ENCODE measurements around the gene PBXIP1. TPM values are rescaled to one million over a fixed set of nuclear protein-coding genes. Genes with fewer than 3 reads are reported as not detected.
A peak's percentile ranks its signal among the peaks of the same experiment; 100 is the strongest.

PBXIP1 gene
- total and polyA plus RNA-seq, 2 of the 13 experiments (the other 11 are each of a cell fraction or from before 2014, with no cell fraction given): 16.3 to 31.9 TPM

DNA sequence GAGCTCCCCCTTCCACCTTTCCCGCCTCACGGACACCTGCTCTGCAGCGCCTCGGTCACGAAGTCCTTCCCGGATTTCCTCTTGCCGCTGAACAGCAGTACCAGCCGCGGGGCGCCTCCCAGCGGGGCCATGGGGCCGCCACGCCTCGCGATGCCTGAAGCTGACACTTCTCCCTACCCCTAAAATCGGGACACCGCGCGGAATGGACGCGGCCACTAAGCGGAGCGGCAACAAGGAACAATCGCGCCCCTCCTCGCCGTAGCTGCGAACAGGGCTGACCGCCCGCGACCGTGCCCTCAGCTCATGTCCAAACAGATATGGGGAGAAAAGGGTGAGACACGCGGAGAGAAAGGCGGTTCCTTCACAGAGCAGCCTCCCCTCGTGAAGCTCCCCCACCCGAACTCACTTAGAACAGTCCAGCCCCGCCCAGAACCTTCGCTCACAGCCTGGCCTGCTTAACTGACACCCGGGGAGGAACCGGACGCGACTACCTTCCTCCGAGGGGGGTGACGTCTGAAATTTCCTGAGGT lies 19.3 kb downstream of the PBXIP1 start, which contains the start of gene PMVK (continued):
- TF ChIP-seq, protein P1, sequence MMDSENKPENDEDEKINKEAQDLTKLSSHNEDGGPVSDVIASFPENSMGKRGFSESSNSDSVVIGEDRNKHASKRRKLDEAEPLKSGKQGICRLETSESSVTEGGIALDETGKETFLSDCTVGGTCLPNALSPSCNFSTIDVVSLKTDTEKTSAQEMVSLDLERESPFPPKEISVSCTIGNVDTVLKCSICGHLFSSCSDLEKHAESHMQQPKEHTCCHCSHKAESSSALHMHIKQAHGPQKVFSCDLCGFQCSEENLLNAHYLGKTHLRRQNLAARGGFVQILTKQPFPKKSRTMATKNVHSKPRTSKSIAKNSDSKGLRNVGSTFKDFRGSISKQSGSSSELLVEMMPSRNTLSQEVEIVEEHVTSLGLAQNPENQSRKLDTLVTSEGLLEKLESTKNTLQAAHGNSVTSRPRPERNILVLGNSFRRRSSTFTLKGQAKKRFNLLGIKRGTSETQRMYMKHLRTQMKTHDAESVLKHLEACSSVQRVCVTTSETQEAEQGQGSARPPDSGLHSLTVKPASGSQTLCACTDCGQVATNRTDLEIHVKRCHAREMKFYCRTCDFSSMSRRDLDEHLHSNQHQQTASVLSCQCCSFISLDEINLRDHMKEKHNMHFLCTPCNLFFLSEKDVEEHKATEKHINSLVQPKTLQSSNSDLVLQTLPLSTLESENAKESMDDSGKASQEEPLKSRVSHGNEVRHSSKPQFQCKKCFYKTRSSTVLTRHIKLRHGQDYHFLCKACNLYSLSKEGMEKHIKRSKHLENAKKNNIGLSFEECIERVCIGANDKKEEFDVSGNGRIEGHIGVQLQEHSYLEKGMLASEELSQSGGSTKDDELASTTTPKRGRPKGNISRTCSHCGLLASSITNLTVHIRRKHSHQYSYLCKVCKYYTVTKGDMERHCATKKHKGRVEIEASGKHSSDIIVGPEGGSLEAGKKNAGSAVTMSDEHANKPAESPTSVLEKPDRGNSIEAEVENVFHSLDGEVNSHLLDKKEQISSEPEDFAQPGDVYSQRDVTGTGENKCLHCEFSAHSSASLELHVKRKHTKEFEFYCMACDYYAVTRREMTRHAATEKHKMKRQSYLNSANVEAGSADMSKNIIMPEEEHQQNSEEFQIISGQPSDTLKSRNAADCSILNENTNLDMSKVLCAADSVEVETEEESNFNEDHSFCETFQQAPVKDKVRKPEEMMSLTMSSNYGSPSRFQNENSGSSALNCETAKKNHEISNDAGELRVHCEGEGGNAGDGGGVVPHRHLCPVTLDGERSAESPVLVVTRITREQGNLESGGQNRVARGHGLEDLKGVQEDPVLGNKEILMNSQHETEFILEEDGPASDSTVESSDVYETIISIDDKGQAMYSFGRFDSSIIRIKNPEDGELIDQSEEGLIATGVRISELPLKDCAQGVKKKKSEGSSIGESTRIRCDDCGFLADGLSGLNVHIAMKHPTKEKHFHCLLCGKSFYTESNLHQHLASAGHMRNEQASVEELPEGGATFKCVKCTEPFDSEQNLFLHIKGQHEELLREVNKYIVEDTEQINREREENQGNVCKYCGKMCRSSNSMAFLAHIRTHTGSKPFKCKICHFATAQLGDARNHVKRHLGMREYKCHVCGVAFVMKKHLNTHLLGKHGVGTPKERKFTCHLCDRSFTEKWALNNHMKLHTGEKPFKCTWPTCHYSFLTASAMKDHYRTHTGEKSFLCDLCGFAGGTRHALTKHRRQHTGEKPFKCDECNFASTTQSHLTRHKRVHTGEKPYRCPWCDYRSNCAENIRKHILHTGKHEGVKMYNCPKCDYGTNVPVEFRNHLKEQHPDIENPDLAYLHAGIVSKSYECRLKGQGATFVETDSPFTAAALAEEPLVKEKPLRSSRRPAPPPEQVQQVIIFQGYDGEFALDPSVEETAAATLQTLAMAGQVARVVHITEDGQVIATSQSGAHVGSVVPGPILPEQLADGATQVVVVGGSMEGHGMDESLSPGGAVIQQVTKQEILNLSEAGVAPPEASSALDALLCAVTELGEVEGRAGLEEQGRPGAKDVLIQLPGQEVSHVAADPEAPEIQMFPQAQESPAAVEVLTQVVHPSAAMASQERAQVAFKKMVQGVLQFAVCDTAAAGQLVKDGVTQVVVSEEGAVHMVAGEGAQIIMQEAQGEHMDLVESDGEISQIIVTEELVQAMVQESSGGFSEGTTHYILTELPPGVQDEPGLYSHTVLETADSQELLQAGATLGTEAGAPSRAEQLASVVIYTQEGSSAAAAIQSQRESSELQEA (CRISPR knock-in tag; IDR thresholded peaks at IDR 0.05; ENCODE audit: not compliant biosample characterization): peak; percentile 92
- TF ChIP-seq KDM3A (CRISPR knock-in tag; IDR thresholded peaks at IDR 0.05; ENCODE audit: low read depth) (peak; percentile 96), NR2F1 (CRISPR knock-in tag; IDR thresholded peaks at IDR 0.05) (no peak; a peak in 1 of 4 replicates), ZNF460 (CRISPR knock-in tag; IDR thresholded peaks at IDR 0.05; ENCODE audit: borderline replicate concordance) (no peak), ZNF44 (CRISPR knock-in tag; IDR thresholded peaks at IDR 0.05) (peak; percentile 87), XBP1 (CRISPR knock-in tag; IDR thresholded peaks at IDR 0.05) (no peak), ZNF225 (CRISPR knock-in tag; IDR thresholded peaks at IDR 0.05) (peak; percentile 94)
- TF ChIP-seq, protein P2, sequence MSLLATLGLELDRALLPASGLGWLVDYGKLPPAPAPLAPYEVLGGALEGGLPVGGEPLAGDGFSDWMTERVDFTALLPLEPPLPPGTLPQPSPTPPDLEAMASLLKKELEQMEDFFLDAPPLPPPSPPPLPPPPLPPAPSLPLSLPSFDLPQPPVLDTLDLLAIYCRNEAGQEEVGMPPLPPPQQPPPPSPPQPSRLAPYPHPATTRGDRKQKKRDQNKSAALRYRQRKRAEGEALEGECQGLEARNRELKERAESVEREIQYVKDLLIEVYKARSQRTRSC (CRISPR knock-in tag; IDR thresholded peaks at IDR 0.05; ENCODE audit: low read depth): peak; percentile 99
- TF ChIP-seq, protein P3, sequence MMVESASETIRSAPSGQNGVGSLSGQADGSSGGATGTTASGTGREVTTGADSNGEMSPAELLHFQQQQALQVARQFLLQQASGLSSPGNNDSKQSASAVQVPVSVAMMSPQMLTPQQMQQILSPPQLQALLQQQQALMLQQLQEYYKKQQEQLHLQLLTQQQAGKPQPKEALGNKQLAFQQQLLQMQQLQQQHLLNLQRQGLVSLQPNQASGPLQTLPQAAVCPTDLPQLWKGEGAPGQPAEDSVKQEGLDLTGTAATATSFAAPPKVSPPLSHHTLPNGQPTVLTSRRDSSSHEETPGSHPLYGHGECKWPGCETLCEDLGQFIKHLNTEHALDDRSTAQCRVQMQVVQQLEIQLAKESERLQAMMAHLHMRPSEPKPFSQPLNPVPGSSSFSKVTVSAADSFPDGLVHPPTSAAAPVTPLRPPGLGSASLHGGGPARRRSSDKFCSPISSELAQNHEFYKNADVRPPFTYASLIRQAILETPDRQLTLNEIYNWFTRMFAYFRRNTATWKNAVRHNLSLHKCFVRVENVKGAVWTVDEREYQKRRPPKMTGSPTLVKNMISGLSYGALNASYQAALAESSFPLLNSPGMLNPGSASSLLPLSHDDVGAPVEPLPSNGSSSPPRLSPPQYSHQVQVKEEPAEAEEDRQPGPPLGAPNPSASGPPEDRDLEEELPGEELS (CRISPR knock-in tag; IDR thresholded peaks at IDR 0.05): peak; percentile 78
- TF ChIP-seq, protein P4, sequence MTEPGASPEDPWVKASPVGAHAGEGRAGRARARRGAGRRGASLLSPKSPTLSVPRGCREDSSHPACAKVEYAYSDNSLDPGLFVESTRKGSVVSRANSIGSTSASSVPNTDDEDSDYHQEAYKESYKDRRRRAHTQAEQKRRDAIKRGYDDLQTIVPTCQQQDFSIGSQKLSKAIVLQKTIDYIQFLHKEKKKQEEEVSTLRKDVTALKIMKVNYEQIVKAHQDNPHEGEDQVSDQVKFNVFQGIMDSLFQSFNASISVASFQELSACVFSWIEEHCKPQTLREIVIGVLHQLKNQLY (CRISPR knock-in tag; IDR thresholded peaks at IDR 0.05): peak; percentile 93
- TF ChIP-seq, protein P5, sequence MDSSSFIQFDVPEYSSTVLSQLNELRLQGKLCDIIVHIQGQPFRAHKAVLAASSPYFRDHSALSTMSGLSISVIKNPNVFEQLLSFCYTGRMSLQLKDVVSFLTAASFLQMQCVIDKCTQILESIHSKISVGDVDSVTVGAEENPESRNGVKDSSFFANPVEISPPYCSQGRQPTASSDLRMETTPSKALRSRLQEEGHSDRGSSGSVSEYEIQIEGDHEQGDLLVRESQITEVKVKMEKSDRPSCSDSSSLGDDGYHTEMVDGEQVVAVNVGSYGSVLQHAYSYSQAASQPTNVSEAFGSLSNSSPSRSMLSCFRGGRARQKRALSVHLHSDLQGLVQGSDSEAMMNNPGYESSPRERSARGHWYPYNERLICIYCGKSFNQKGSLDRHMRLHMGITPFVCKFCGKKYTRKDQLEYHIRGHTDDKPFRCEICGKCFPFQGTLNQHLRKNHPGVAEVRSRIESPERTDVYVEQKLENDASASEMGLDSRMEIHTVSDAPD (CRISPR knock-in tag; IDR thresholded peaks at IDR 0.05): peak; percentile 95
